Mesothelial cell of epicardium (in vitro differentiated cells): ENCODE measurements around the gene NQO1. TPM values are rescaled to one million over a fixed set of nuclear protein-coding genes. Genes with fewer than 3 reads are reported as not detected.

Source experiments
- DNase-seq, 2 experiments: peaks; one replicate each; pipeline ENCODE4 v3.0.0; 2021; ENCODE audit warnings: low spot score in 2 of 2; ENCODE audit not compliant: unreplicated experiment in 2 of 2
- H3K27ac Mint-ChIP-seq: 2 replicates; pipeline ENCODE4 v1.8.0; 2021; ENCODE audit warnings: mixed read lengths
- H3K27me3 Mint-ChIP-seq: 2 replicates; pipeline ENCODE4 v1.8.0; 2021; ENCODE audit warnings: low read depth, mixed read lengths
- H3K36me3 Mint-ChIP-seq: 2 replicates; pipeline ENCODE4 v1.8.0; 2021; ENCODE audit warnings: mixed read lengths
- H3K4me1 Mint-ChIP-seq: 2 replicates; pipeline ENCODE4 v1.8.0; 2021; ENCODE audit warnings: mixed read lengths
- H3K4me3 Mint-ChIP-seq: 2 replicates; pipeline ENCODE4 v1.8.0; 2021; ENCODE audit warnings: mild to moderate bottlenecking, moderate library complexity, mixed read lengths
- H3K9me3 Mint-ChIP-seq: 2 replicates; pipeline ENCODE4 v1.8.0; 2021; ENCODE audit warnings: mixed read lengths
- CTCF ChIP-seq: fragments of 200-600 bp; sonication (generic); IDR thresholded peaks from one replicate; pipeline ENCODE4 v1.5.0; 2021; ENCODE audit warnings: antibody characterized with exemption; ENCODE audit not compliant: unreplicated experiment
- total RNA-seq: library from RNA; stranded (reverse); gene quantifications from 3 replicates; pipeline ENCODE4 v1.2.1, GENCODE V29; 2021

The NQO1 gene
- total RNA-seq, 1 donor from 2014 or later: 30.9 TPM

GRCh38 chr16:69745959-69746358 lies 19.6 kb upstream of the NQO1 start:
- no peaks in the 10 kb centered on the region for H3K9me3 Mint-ChIP-seq

GRCh38 chr16:69745232-69745612 lies 18.9 kb upstream of the NQO1 start:
- Mint-ChIP-seq H3K36me3 (peaks cover 48% of the 10 kb centered on the region), H3K9me3 (no peaks in the 10 kb centered on the region), H3K4me1 (peaks cover 13% of the 10 kb centered on the region), H3K27me3 (no peaks in the 10 kb centered on the region), H3K4me3 (no peak overlapping the region), H3K27ac (no peak overlapping the region)
- no peak for TF ChIP-seq CTCF
- no peak for DNase-seq

More at GRCh38 chr16:69745959-69746358, 19.6 kb upstream of the NQO1 start:
- H3K27me3 Mint-ChIP-seq: no peaks in the 10 kb centered on the region
- H3K27ac Mint-ChIP-seq: no peak overlapping the region
- peaks cover 13% of the 10 kb centered on the region for H3K4me1 Mint-ChIP-seq
- H3K4me3 Mint-ChIP-seq: no peak overlapping the region
- TF ChIP-seq CTCF: no peak
- DNase-seq: no peak
- peaks cover 51% of the 10 kb centered on the region for H3K36me3 Mint-ChIP-seq

GRCh38 chr16:69744363-69745231 lies 18.2 kb upstream of the NQO1 start:
- no peak for DNase-seq
- no peaks in the 10 kb centered on the region for H3K27me3 Mint-ChIP-seq
- no peaks in the 10 kb centered on the region for H3K9me3 Mint-ChIP-seq
- peaks cover 50% of the 10 kb centered on the region for H3K36me3 Mint-ChIP-seq
- H3K27ac Mint-ChIP-seq: no peak overlapping the region
- H3K4me1 Mint-ChIP-seq: peaks cover 13% of the 10 kb centered on the region
- no peak overlapping the region for H3K4me3 Mint-ChIP-seq
- no peak for TF ChIP-seq CTCF

- H3K27me3 Mint-ChIP-seq: no peaks in the 10 kb centered on the region
- no peaks in the 10 kb centered on the region for H3K9me3 Mint-ChIP-seq
- no peak for TF ChIP-seq CTCF
- peaks cover 38% of the 10 kb centered on the region for H3K36me3 Mint-ChIP-seq
- DNase-seq: peak; percentile 48 to 71
- H3K4me1 Mint-ChIP-seq: peaks cover 13% of the 10 kb centered on the region
- H3K4me3 Mint-ChIP-seq: no peak overlapping the region
- peak overlapping the region; percentile 89 for H3K27ac Mint-ChIP-seq
These were observed 15.9 kb upstream of the NQO1 start for GRCh38 chr16:69741951-69742904.

- no peak for TF ChIP-seq CTCF
- Mint-ChIP-seq H3K27ac (peak overlapping the region; percentile 89), H3K4me1 (peaks cover 13% of the 10 kb centered on the region), H3K9me3 (no peaks in the 10 kb centered on the region), H3K4me3 (no peak overlapping the region), H3K36me3 (peaks cover 38% of the 10 kb centered on the region), H3K27me3 (no peaks in the 10 kb centered on the region)
- DNase-seq: no peak
These were observed 15.2 kb upstream of the NQO1 start for GRCh38 chr16:69741519-69741918.
